Kidney (tissue), 14 donors: ENCODE results near the gene SCAPER. TPM values are rescaled to one million over a fixed set of nuclear protein-coding genes. Genes with fewer than 3 reads are reported as not detected.

Experiments used
- DNase-seq, 5 donors: peaks; one replicate each; pipeline ENCODE4 v3.0.0-alpha.2; 2013 to 2020
- FAIRE-seq: peaks from 2 replicates; lab custom pipeline; 2012; peaks lifted over from hg19 to GRCh38; lab: Jason Lieb, UNC
- H3K27ac ChIP-seq, 2 donors: one replicate each; pipeline ENCODE4 v1.7.0; 2013; ENCODE audit warnings: low read depth in 2 of 2, low read length in 2 of 2, inconsistent platforms in 1 of 2
- H3K27me3 ChIP-seq: one replicate; pipeline ENCODE4 v1.7.1; 2013; ENCODE audit warnings: low read length, inconsistent platforms; ENCODE audit not compliant: control insufficient read depth, insufficient read depth
- H3K36me3 ChIP-seq, 3 donors: one replicate each; pipeline versions ENCODE4 v1.7.0 to v1.7.1; 2013; ENCODE audit warnings: low read length in 3 of 3, control low read depth in 1 of 3, inconsistent platforms in 1 of 3; ENCODE audit not compliant: insufficient read depth in 3 of 3, control insufficient read depth in 2 of 3
- H3K4me1 ChIP-seq, 3 donors: one replicate each; pipeline versions ENCODE4 v1.7.0 to v1.7.1; 2013; ENCODE audit warnings: low read length in 3 of 3, inconsistent platforms in 1 of 3, low read depth in 1 of 3; ENCODE audit not compliant: control insufficient read depth in 2 of 3, insufficient read depth in 2 of 3
- H3K4me3 ChIP-seq, 3 donors: one replicate each; pipeline versions ENCODE4 v1.7.0 to v1.8.1; 2013; ENCODE audit warnings: low read length in 3 of 3, control low read depth in 1 of 3, inconsistent platforms in 1 of 3
- H3K9ac ChIP-seq, 3 donors: one replicate each; pipeline versions ENCODE4 v1.7.0 to v1.7.1; 2013; ENCODE audit warnings: low read length in 3 of 3, control low read depth in 1 of 3, inconsistent platforms in 1 of 3
- H3K9me3 ChIP-seq, 3 donors: one replicate each; pipeline versions ENCODE4 v1.7.0 to v1.7.1; 2013; ENCODE audit warnings: low read length in 3 of 3, control low read depth in 1 of 3, inconsistent platforms in 1 of 3; ENCODE audit not compliant: control insufficient read depth in 2 of 3, insufficient read depth in 1 of 3
- CTCF ChIP-seq: IDR thresholded peaks from 3 replicates; pipeline ENCODE4 v1.5.1; 2012; ENCODE audit warnings: mild to moderate bottlenecking, moderate library complexity, borderline replicate concordance; ENCODE audit not compliant: insufficient read depth; ENCODE audit errors: extremely low read depth
- intact Hi-C: fragments of 100-400 bp; cut with DNase I; formaldehyde crosslinking; loops from one replicate; pipeline ENCODE4 v1.11.1; 2022
- polyA plus RNA-seq: library from polyadenylated mRNA; stranded (reverse); fragments of 350-450 nt; fragmentation: Illumina TruSeq; extraction: RNeasy Lipid Tissue Mini Kit (QIAGEN cat#74804); gene quantifications from one replicate; pipeline ENCODE4 v1.2.3, GENCODE V29; 2014; ENCODE audit warnings: low read depth, low replicate concordance; ENCODE audit not compliant: insufficient read depth
- total RNA-seq: library from RNA; stranded (reverse); fragmentation: NEBNext Ultra II Directional; extraction: Animal tissue kit (Norgen Biotek cat#: 25700); gene quantifications from one replicate; pipeline ENCODE4 v1.2.1, GENCODE V29; 2021
- donor health status: control.
- donor health status: control.
- donor health status: control.
- donor health status: control.
- donor health status: control.
- donor health status: DM: yes; HTN: yes; CAD: no.
- donor health status: Normal renal cell carcinoma (clear cell type).

Gene SCAPER
- total and polyA plus RNA-seq, 2 donors from 2014 or later = 11.6 to 39.4 TPM

GRCh38 chr15:76942331-76942730, 37.2 kb upstream of the SCAPER start:
- Histone ChIP-seq H3K36me3 (peaks cover 0 to 17% (median 7%) of the 10 kb centered on the region in 3 donors), H3K4me3 (no peak overlapping the region), H3K9me3 (no peaks in the 10 kb centered on the region), H3K27ac (no peak overlapping the region), H3K9ac (no peak overlapping the region), H3K4me1 (no peaks in the 10 kb centered on the region), H3K27me3 (no peaks in the 10 kb centered on the region)
- intact Hi-C loops = no loop called here
- FAIRE-seq (no peak), DNase-seq (no peak)
- no peak for TF ChIP-seq CTCF

DNA sequence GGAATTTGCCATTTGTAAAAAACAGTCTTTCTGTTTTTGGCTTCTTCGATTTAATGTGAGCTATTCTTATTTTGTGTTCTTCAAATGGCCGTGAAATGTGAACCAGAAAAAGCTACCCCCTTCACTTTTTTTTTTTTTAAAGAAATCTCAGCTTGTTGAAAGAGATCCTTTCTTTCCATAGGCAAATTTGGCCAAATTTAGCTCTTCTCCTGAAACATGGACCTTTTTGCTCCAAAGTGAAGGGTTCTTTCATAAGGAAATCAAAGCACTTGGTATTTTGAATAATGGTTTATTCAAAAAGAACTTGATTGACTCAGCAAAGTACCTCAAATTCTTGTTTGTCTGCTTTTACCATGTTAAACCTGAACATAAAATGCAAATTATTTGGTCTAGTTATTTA, 36.5 kb upstream of the SCAPER start:
- H3K9me3 ChIP-seq = no peaks in the 10 kb centered on the region
- no peak overlapping the region for H3K9ac ChIP-seq
- no peaks in the 10 kb centered on the region for H3K4me1 ChIP-seq
- DNase-seq (no peak), FAIRE-seq (no peak)
- H3K4me3 ChIP-seq = no peak overlapping the region
- H3K36me3 ChIP-seq = peaks cover 4 to 17% (median 7%) of the 10 kb centered on the region in 3 donors
- TF ChIP-seq CTCF = no peak
- intact Hi-C loops = no loop called here
- no peak overlapping the region for H3K27ac ChIP-seq
- H3K27me3 ChIP-seq = no peaks in the 10 kb centered on the region

DNA sequence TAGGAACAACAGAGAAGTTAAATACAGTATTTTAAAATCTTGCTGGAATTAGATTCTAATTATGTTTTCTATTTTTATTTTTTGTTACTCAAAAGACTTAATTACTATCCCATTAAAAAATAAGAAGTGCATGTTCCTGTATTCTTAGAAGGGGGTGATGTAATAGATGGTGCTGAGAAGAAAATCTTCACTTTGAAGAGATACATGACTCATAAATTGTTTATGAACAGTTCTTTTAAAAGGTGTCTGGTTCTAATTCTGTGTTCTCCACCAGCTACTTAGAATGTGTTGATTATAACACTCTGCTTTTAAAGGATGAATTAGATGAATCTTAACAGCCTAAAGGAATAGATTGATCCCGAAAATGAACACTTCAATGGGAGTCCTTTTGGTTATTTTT, 34.6 kb upstream of the SCAPER start:
- intact Hi-C loops = no loop called here
- no peak for FAIRE-seq
- no peaks in the 10 kb centered on the region for H3K9me3 ChIP-seq
- H3K27ac ChIP-seq = no peak overlapping the region
- no peak for TF ChIP-seq CTCF
- no peak overlapping the region for H3K9ac ChIP-seq
- peaks cover 0 to 6% (median 0%) of the 10 kb centered on the region in 3 donors for H3K4me1 ChIP-seq
- DNase-seq = no peak
- no peak overlapping the region for H3K4me3 ChIP-seq
- peaks cover 6 to 13% (median 11%) of the 10 kb centered on the region in 3 donors for H3K36me3 ChIP-seq
- H3K27me3 ChIP-seq = no peaks in the 10 kb centered on the region

- peaks cover 0 to 6% (median 0%) of the 10 kb centered on the region in 3 donors for H3K4me1 ChIP-seq
- H3K27me3 ChIP-seq = no peaks in the 10 kb centered on the region
- intact Hi-C loops = no loop called here
- no peaks in the 10 kb centered on the region for H3K9me3 ChIP-seq
- H3K36me3 ChIP-seq = peaks cover 0 to 11% (median 11%) of the 10 kb centered on the region in 3 donors
- no peak for DNase-seq
- H3K4me3 ChIP-seq = no peak overlapping the region
- FAIRE-seq = no peak
- H3K9ac ChIP-seq = no peak overlapping the region
- no peak overlapping the region for H3K27ac ChIP-seq
- no peak for TF ChIP-seq CTCF
Observed at GRCh38 chr15:76938752-76939151, 33.6 kb upstream of the SCAPER start.
